HL-60 (cell line): Measurements from ENCODE around the gene FOSB.
A peak's percentile ranks its signal among the peaks of the same experiment; 100 is the strongest.

Experiments
- DNase-seq, 2 experiments: peaks; one replicate each; pipeline ENCODE4 v3.0.0-alpha.2; 2010 to 2020; ENCODE audit warnings: low read depth in 1 of 2, low spot score in 1 of 2
- H3K27ac ChIP-seq: fragments of 250-450 bp; sonication (Bioruptor Pico); replicated peaks from 2 replicates; pipeline ENCODE4 v1.5.1; 2020; ENCODE audit warnings: mild to moderate bottlenecking, moderate library complexity
- H3K27me3 ChIP-seq: fragments of 250-450 bp; sonication (Bioruptor Pico); 2 replicates; pipeline ENCODE4 v1.5.1; 2021; ENCODE audit warnings: mild to moderate bottlenecking, moderate library complexity; ENCODE audit not compliant: insufficient read depth, poor library complexity, severe bottlenecking
- H3K4me3 ChIP-seq: replicated peaks from 2 replicates; pipeline ENCODE4 v1.5.1; 2011; ENCODE audit warnings: mild to moderate bottlenecking, control low read depth, low read length; ENCODE audit not compliant: insufficient read depth
- CTCF ChIP-seq: IDR thresholded peaks from one replicate; pipeline ENCODE4 v1.5.1; 2011; ENCODE audit warnings: low read length, control low read depth, inconsistent platforms; ENCODE audit not compliant: insufficient read depth
- GABPA ChIP-seq: IDR thresholded peaks from 2 replicates; pipeline ENCODE4 v1.6.1; 2012; ENCODE audit warnings: low read depth
- POLR2AphosphoS5 ChIP-seq: IDR thresholded peaks from 2 replicates; pipeline ENCODE4 v1.6.1; 2012; ENCODE audit warnings: low read depth
- SPI1 ChIP-seq: IDR thresholded peaks from 2 replicates; pipeline ENCODE4 v1.6.1; 2012; ENCODE audit warnings: low read depth, mild to moderate bottlenecking, borderline replicate concordance
- long read RNA-seq: library from polyadenylated mRNA; unstranded; transcript quantifications from one replicate; pipeline ENCODE4 v2.0.0, GENCODE V29; 2020
- TF ChIP-seq, protein P1 (sequence below): IDR thresholded peaks from 2 replicates; pipeline ENCODE4 v1.6.1; 2012; ENCODE audit warnings: low read depth; ENCODE audit not compliant: insufficient replicate concordance

FOSB gene
- long read RNA-seq, partial matches to known transcripts, result 0 of 4 reads
- long read RNA-seq, other reads (novel, unspliced or antisense), result 3 of 4 reads

DNA sequence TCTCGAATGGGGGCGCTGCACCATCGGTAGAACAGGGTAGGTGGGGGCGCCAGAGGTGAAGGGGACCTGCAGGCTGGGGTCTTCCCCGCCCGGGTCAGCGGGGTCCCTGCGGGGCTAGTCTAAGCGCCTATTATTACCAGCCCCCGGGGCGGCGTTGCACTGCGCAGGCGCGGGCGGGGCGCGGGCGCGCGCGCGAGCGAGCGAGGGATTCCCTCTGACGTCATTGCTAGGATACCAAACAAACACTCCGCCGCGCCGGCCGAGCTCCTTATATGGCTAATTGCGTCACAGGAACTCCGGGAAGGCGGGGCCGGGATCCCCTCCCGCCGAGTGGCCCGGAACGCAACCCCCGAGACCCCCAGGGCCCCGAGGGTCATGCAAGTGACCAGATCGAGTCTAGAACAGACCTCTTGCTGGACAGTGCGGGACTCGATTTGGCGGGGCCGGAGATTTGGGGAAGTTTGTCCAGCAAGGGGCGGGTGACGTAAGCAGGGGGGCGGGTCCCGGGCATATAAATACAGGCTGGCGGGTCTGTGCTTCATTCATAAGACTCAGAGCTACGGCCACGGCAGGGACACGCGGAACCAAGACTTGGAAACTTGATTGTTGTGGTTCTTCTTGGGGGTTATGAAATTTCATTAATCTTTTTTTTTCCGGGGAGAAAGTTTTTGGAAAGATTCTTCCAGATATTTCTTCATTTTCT lies at the start of gene FOSB:
TSS of gene FOSB (plus strand) at position 541 of the 703 bp plus-strand sequence. CDS start 591 bp downstream, outside the sequence.
- DNase-seq, result peak in 1 of 2 experiments; percentile 94
- H3K27ac ChIP-seq, result peak within 1 kb of the TSS; percentile 97
- peak within 1 kb of the TSS; percentile 52 for H3K4me3 ChIP-seq
- TF ChIP-seq POLR2AphosphoS5, result peak; percentile 86; the same call in 1 of the 2 replicates
- TF ChIP-seq CTCF, result no peak
- TF ChIP-seq GABPA, result no peak
- no peak for TF ChIP-seq SPI1
- TF ChIP-seq, protein P1, sequence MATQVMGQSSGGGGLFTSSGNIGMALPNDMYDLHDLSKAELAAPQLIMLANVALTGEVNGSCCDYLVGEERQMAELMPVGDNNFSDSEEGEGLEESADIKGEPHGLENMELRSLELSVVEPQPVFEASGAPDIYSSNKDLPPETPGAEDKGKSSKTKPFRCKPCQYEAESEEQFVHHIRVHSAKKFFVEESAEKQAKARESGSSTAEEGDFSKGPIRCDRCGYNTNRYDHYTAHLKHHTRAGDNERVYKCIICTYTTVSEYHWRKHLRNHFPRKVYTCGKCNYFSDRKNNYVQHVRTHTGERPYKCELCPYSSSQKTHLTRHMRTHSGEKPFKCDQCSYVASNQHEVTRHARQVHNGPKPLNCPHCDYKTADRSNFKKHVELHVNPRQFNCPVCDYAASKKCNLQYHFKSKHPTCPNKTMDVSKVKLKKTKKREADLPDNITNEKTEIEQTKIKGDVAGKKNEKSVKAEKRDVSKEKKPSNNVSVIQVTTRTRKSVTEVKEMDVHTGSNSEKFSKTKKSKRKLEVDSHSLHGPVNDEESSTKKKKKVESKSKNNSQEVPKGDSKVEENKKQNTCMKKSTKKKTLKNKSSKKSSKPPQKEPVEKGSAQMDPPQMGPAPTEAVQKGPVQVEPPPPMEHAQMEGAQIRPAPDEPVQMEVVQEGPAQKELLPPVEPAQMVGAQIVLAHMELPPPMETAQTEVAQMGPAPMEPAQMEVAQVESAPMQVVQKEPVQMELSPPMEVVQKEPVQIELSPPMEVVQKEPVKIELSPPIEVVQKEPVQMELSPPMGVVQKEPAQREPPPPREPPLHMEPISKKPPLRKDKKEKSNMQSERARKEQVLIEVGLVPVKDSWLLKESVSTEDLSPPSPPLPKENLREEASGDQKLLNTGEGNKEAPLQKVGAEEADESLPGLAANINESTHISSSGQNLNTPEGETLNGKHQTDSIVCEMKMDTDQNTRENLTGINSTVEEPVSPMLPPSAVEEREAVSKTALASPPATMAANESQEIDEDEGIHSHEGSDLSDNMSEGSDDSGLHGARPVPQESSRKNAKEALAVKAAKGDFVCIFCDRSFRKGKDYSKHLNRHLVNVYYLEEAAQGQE, result peak; percentile 61
- H3K27me3 ChIP-seq, result no peaks in the 10 kb centered on the region

DNA sequence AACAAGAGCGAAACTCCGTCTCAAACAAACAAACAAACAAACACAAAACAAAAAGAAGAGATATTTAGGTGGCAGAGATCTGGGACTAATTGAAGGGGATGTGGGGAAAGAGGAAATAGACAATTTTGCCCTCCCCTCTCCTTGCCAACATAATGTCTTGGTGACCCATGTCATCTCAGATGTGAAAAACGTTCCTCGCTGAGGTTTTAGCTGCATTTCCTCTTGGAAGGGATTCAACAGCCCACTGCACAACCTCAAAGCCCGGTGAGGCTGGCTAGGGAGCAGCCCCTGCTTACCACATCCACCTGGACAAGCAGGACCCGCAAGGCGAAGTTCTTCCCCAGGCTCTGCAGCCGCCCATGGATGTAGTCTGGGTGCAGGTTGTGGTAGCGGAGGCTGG lies 49.0 kb upstream of the FOSB start:
- H3K27ac ChIP-seq, result peak overlapping the region; percentile 73
- H3K27me3 ChIP-seq, result no peaks in the 10 kb centered on the region
- TF ChIP-seq SPI1 (peak; percentile 57), CTCF (no peak), GABPA (0 out of 2 replicates have a peak, but pooled peaks have one; percentile 35), POLR2AphosphoS5 (peak; percentile 62)
- no peak overlapping the region for H3K4me3 ChIP-seq
- DNase-seq, result peak in 1 of 2 experiments; percentile 71

- peak; percentile 77 to 82 for DNase-seq
- Histone ChIP-seq H3K27me3 (no peaks in the 10 kb centered on the region), H3K27ac (peak overlapping the region; percentile 73), H3K4me3 (no peak overlapping the region)
- TF ChIP-seq GABPA, result peak; percentile 59; the same call in 1 of the 2 replicates
- peak; percentile 95 for TF ChIP-seq SPI1
- TF ChIP-seq, protein P1, result no peak
- peak; percentile 48 for TF ChIP-seq POLR2AphosphoS5
- TF ChIP-seq CTCF, result no peak
Observed at GRCh38 chr19:45419396-45419795, 48.4 kb upstream of the FOSB start.
